Kidney epithelial cell (primary cell): Measurements from ENCODE around the gene ATP5F1D. TPM values are rescaled to one million over a fixed set of nuclear protein-coding genes. Genes with fewer than 3 reads are reported as not detected.

Experiments used
- DNase-seq: peaks from one replicate; pipeline ENCODE4 v3.0.0-alpha.2; 2010; ENCODE audit warnings: low read depth
- H3K27me3 ChIP-seq: 2 replicates; pipeline ENCODE4 v1.6.0; 2011; ENCODE audit warnings: low read length; ENCODE audit not compliant: control insufficient read depth, insufficient read depth
- H3K36me3 ChIP-seq: 2 replicates; pipeline ENCODE4 v1.5.1; 2011; ENCODE audit warnings: low read length; ENCODE audit not compliant: control insufficient read depth, insufficient read depth
- H3K4me3 ChIP-seq: 2 replicates; pipeline ENCODE4 v1.5.1; 2011; ENCODE audit warnings: low read depth, mild to moderate bottlenecking, control low read depth, low read length
- total RNA-seq: library from RNA; depleted of rRNA; stranded (reverse); fragments of >200 nt; gene quantifications from 2 replicates; pipeline ENCODE4 v1.2.3, GENCODE V29; 2015
- TF ChIP-seq, protein P1 (sequence below): IDR thresholded peaks from 2 replicates; pipeline ENCODE4 v1.5.1; 2011; ENCODE audit warnings: mild to moderate bottlenecking, moderate library complexity, low read length, control low read depth, inconsistent platforms; ENCODE audit not compliant: insufficient read depth, poor library complexity, severe bottlenecking

Gene ATP5F1D
- total RNA-seq, 1 donor from 2014 or later: 55.3 TPM

DNA sequence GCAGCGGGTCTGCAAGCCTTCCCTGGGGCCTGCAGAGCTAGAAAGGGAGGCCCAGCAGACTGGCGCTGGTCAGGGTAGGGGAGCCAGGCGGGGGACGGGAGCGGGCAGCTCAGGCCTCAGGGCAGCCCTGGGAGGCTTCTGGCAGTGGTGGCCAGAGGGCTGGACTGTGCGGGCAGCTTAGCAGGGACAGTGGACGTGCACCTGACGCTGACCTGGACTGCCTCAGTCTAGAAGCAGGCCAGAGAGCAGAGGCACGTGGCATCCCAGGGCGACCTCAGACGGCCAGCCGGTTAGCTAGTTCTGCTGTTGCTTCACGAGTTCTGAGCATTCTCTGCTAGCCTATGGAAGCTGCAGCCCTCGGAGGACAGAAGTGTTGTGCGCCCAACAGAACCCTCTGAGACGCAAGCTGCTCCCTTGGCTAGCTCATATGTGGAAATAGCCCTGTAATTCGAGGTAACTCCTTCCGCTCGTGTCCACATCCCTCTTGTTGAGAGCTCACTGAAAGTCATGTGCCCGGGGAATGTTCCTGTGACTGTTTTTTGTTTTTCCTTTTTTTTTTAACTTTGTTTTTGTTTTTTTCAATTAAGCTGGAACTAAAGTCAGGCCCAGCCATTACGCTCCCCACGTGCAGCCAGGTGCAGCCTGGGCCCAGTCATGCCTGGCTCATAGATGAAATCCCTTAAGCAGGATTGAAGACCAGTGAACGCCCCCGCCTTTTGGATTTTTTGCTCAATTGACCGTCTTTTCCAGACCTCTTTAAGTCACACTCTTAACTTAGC is 31.9 kb downstream of the ATP5F1D start:
- no peaks in the 10 kb centered on the region for H3K27me3 ChIP-seq
- no peak for DNase-seq
- peaks cover 7% of the 10 kb centered on the region for H3K36me3 ChIP-seq
- no peak overlapping the region for H3K4me3 ChIP-seq
- TF ChIP-seq, protein P1, sequence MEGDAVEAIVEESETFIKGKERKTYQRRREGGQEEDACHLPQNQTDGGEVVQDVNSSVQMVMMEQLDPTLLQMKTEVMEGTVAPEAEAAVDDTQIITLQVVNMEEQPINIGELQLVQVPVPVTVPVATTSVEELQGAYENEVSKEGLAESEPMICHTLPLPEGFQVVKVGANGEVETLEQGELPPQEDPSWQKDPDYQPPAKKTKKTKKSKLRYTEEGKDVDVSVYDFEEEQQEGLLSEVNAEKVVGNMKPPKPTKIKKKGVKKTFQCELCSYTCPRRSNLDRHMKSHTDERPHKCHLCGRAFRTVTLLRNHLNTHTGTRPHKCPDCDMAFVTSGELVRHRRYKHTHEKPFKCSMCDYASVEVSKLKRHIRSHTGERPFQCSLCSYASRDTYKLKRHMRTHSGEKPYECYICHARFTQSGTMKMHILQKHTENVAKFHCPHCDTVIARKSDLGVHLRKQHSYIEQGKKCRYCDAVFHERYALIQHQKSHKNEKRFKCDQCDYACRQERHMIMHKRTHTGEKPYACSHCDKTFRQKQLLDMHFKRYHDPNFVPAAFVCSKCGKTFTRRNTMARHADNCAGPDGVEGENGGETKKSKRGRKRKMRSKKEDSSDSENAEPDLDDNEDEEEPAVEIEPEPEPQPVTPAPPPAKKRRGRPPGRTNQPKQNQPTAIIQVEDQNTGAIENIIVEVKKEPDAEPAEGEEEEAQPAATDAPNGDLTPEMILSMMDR: no peak

- no peaks in the 10 kb centered on the region for H3K27me3 ChIP-seq
- H3K4me3 ChIP-seq: peak overlapping the region; percentile 56
- peaks cover 7% of the 10 kb centered on the region for H3K36me3 ChIP-seq
- TF ChIP-seq, protein P1: no peak
- no peak for DNase-seq
Measured at GRCh38 chr19:1274081-1274851, 32.7 kb downstream of the ATP5F1D start.

DNA sequence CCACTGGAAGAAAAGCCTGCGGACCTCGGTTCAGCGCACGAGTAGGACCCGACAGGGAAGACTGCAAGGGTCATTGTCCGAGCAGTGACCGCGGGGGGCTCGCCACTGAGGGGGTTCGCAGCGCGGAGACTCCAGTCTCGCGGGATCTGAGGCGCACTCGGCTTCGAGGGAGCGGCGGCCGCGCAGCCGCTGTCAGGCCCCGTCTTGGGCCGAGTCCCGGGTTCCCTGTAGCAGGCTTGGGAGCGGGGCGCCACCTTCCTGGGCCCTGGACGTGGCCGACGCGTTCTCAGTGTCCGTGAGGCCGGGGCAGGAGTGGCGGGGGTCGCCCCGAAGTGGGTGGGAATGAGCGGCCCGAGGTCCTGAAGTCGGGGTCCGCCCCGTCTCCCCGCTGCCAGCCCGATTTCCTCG is 33.3 kb downstream of the ATP5F1D start:
- no peaks in the 10 kb centered on the region for H3K27me3 ChIP-seq
- peak overlapping the region; percentile 56 for H3K4me3 ChIP-seq
- H3K36me3 ChIP-seq: peaks cover 7% of the 10 kb centered on the region
- TF ChIP-seq, protein P1: no peak
- DNase-seq: no peak

DNA sequence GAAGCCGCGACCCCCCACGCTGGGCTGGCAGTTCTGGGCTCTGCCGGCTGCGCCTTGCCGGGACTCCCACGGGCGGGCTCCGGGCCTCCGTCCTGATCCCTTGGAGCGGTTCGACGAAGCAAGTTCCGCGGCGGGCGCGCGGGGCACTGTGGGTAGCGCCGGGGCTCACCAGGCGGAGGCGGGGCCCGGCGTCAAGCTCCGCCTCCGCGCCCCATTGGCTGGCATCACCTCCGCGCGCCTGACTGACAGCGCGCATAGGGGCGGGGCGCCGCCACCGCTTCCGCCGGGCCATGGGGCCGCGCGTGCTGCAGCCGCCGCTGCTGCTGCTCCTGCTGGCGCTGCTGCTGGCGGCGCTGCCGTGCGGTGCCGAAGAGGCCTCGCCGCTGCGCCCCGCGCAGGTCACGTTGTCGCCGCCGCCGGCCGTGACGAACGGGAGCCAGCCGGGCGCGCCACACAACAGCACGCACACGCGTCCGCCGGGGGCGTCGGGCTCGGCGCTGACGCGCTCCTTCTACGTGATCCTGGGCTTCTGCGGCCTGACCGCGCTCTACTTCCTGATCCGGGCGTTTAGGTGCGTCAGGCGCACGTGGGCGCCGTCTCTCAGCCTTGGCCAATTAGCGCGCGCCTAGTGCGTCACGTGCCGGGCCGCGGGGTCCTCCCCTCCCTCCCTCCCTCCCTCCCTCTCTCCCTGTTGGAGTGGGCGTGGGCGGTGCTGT is 33.9 kb downstream of the ATP5F1D start, which contains the start of gene FAM174C:
FAM174C (plus strand) TSS at position 271 of the 716 bp plus-strand sequence; CDS start at position 291, 20 bp downstream.
- Histone ChIP-seq H3K27me3 (no peaks in the 10 kb centered on the region), H3K36me3 (peaks cover 7% of the 10 kb centered on the region), H3K4me3 (peak within 1 kb of the TSS; percentile 56)
- TF ChIP-seq, protein P1: no peak
- DNase-seq: peak; percentile 74

DNA sequence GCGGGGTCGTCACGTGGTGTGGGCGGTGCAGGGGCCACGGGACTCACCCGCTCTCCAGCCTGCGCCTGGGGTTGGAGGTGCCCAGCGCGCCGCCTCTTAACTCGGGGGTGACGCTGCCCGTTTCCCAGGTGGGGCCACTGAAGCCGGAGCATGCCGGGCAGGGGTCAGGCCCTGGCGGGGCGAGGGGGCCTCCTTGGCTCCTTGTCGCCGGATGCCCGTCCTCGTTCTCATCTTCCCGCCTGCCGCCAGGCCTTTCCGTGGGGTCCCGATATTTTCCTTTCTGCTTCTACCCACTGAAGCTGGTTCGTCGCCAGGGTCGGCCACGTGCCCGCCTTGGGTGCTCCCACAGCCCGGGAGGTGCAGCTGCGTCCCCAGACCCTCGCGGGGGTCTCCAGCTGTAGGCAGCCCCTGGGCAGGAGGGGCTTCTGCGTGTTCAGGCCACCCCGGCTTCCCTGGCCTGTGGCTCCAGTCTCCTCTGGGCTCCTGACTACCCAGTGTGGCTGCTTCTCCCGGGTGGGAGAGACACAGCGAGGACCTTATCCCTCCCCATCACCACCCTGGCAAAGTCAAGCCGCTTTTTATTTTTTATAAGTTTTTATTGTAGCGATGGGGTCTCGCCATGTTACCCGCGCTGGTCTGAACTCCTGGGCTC is 34.6 kb downstream of the ATP5F1D start:
- H3K36me3 ChIP-seq: peaks cover 7% of the 10 kb centered on the region
- no peak for DNase-seq
- TF ChIP-seq, protein P1: no peak
- peak overlapping the region; percentile 56 for H3K4me3 ChIP-seq
- no peaks in the 10 kb centered on the region for H3K27me3 ChIP-seq
